HepG2 (cell line): ENCODE data around the gene AQP7. TPM values are rescaled to one million over a fixed set of nuclear protein-coding genes. Genes with fewer than 3 reads are reported as not detected.
A peak's percentile ranks its signal among the peaks of the same experiment; 100 is the strongest.

Source experiments
- ADNP ChIP-seq: sonication (generic); formaldehyde crosslinking; IDR thresholded peaks from 2 replicates; pipeline ENCODE4 v1.4.0; 2020; ENCODE audit warnings: missing genetic modification reagents
- BRCA1 ChIP-seq: sonication (generic); formaldehyde crosslinking; IDR thresholded peaks from 2 replicates; pipeline ENCODE4 v1.4.0; 2020; ENCODE audit warnings: missing genetic modification reagents
- EEA1 ChIP-seq: sonication (generic); formaldehyde crosslinking; IDR thresholded peaks from 2 replicates; pipeline ENCODE4 v1.5.1; 2020; ENCODE audit warnings: mild to moderate bottlenecking, missing genetic modification reagents, borderline replicate concordance
- FOXK1 ChIP-seq: sonication (generic); formaldehyde crosslinking; IDR thresholded peaks from 2 replicates; pipeline ENCODE4 v1.4.0; 2020; ENCODE audit warnings: low read depth, missing genetic modification reagents, borderline replicate concordance
- HNF1B ChIP-seq: sonication (generic); formaldehyde crosslinking; IDR thresholded peaks from 2 replicates; pipeline ENCODE4 v1.5.1; 2020; ENCODE audit warnings: mild to moderate bottlenecking, moderate library complexity, missing genetic modification reagents
- HNRNPLL ChIP-seq: fragments of 200-400 bp; formaldehyde crosslinking; IDR thresholded peaks from 2 replicates; pipeline ENCODE4 v1.6.1; 2017; ENCODE audit warnings: mild to moderate bottlenecking, low read depth, low read length; ENCODE audit not compliant: poor library complexity, severe bottlenecking
- HOXA9 ChIP-seq: sonication (generic); formaldehyde crosslinking; IDR thresholded peaks from 2 replicates; pipeline ENCODE4 v1.8.1; 2022; ENCODE audit warnings: missing genetic modification reagents, mild to moderate bottlenecking, moderate library complexity, borderline replicate concordance
- JDP2 ChIP-seq: sonication (generic); formaldehyde crosslinking; IDR thresholded peaks from 2 replicates; pipeline ENCODE4 v1.8.1; 2022; ENCODE audit warnings: missing genetic modification reagents, borderline replicate concordance
- PAWR ChIP-seq: sonication (generic); formaldehyde crosslinking; IDR thresholded peaks from 2 replicates; pipeline ENCODE4 v1.4.0; 2020; ENCODE audit warnings: missing genetic modification reagents, mild to moderate bottlenecking, borderline replicate concordance
- RORA ChIP-seq: sonication (generic); formaldehyde crosslinking; IDR thresholded peaks from 2 replicates; pipeline ENCODE4 v1.5.0; 2020; ENCODE audit warnings: mild to moderate bottlenecking, missing genetic modification reagents, moderate library complexity
- RXRA ChIP-seq: sonication (generic); formaldehyde crosslinking; IDR thresholded peaks from 2 replicates; pipeline ENCODE4 v1.5.1; 2020; ENCODE audit warnings: missing genetic modification reagents
- SIN3A ChIP-seq: IDR thresholded peaks from 2 replicates; pipeline ENCODE4 v1.6.1; 2011; ENCODE audit warnings: low read depth, mild to moderate bottlenecking, control low read depth, low read length, borderline replicate concordance
- SMARCC2 ChIP-seq: fragments of 450-650 bp; IDR thresholded peaks from 2 replicates; pipeline ENCODE4 v1.6.1; 2017; ENCODE audit warnings: antibody characterized with exemption, mild to moderate bottlenecking
- SPEN ChIP-seq: sonication (generic); formaldehyde crosslinking; IDR thresholded peaks from 2 replicates; pipeline ENCODE4 v1.5.1; 2020; ENCODE audit warnings: low read depth, mild to moderate bottlenecking, missing genetic modification reagents
- ZMYM4 ChIP-seq: sonication (generic); formaldehyde crosslinking; IDR thresholded peaks from 2 replicates; pipeline ENCODE4 v1.8.1; 2023; ENCODE audit warnings: mild to moderate bottlenecking, missing genetic modification reagents
- ZNF138 ChIP-seq: sonication (generic); formaldehyde crosslinking; IDR thresholded peaks from 2 replicates; pipeline ENCODE4 v1.5.0; 2020; ENCODE audit warnings: mild to moderate bottlenecking, low read depth, missing genetic modification reagents
- ZNF264 ChIP-seq: sonication (generic); formaldehyde crosslinking; IDR thresholded peaks from 2 replicates; pipeline ENCODE4 v1.4.0; 2020; ENCODE audit warnings: missing genetic modification reagents
- ZNF432 ChIP-seq: sonication (generic); formaldehyde crosslinking; IDR thresholded peaks from 2 replicates; pipeline ENCODE4 v1.5.0; 2020; ENCODE audit warnings: missing genetic modification reagents, mild to moderate bottlenecking, borderline replicate concordance
- ZNF709 ChIP-seq: sonication (generic); formaldehyde crosslinking; IDR thresholded peaks from 2 replicates; pipeline ENCODE4 v1.5.0; 2020; ENCODE audit warnings: mild to moderate bottlenecking, missing genetic modification reagents
- ZNF710 ChIP-seq: sonication (generic); formaldehyde crosslinking; IDR thresholded peaks from 2 replicates; pipeline ENCODE4 v1.5.0; 2020; ENCODE audit warnings: mild to moderate bottlenecking, missing genetic modification reagents, borderline replicate concordance
- ZNF75D ChIP-seq: sonication (generic); formaldehyde crosslinking; IDR thresholded peaks from 2 replicates; pipeline ENCODE4 v1.8.1; 2023; ENCODE audit warnings: missing genetic modification reagents, mild to moderate bottlenecking, borderline replicate concordance
- ZNF780A ChIP-seq: sonication (generic); formaldehyde crosslinking; IDR thresholded peaks from 2 replicates; pipeline ENCODE4 v1.8.0; 2022; ENCODE audit warnings: mild to moderate bottlenecking, missing genetic modification reagents, moderate library complexity
- ZNF781 ChIP-seq: sonication (generic); formaldehyde crosslinking; IDR thresholded peaks from 2 replicates; pipeline ENCODE4 v1.5.1; 2020; ENCODE audit warnings: borderline replicate concordance, mild to moderate bottlenecking, missing genetic modification reagents; ENCODE audit errors: not compliant biosample characterization
- ZSCAN31 ChIP-seq: sonication (generic); formaldehyde crosslinking; IDR thresholded peaks from 2 replicates; pipeline ENCODE4 v1.5.0; 2020; ENCODE audit warnings: low read depth, mild to moderate bottlenecking, missing genetic modification reagents
- polyA plus RNA-seq, 8 experiments: library from polyadenylated mRNA; depleted of rRNA in 3 of 8; stranded (reverse) in 7 of 8; unstranded in 1 of 8; fragments of >200 nt; fragmentation: Illumina TruSeq in 4 of 8; extraction: Trizol in 4 of 8; gene quantifications; 2 replicates each; pipeline versions ENCODE4 v1.2.1 to v1.2.3, GENCODE V29; 2011 to 2016; ENCODE audit warnings: low read depth in 4 of 8, missing spikeins in 1 of 8, mixed read lengths in 1 of 8; ENCODE audit not compliant: insufficient read depth in 1 of 8
- total RNA-seq, 5 experiments: library from RNA; depleted of rRNA; stranded (reverse); fragments of >200 nt; fragmentation: Illumina TruSeq; extraction: Trizol; gene quantifications; 2 replicates each; pipeline ENCODE4 v1.2.3, GENCODE V29; 2016; ENCODE audit warnings: low read depth in 1 of 5
- TF ChIP-seq, protein P1 (sequence below): sonication (generic); formaldehyde crosslinking; IDR thresholded peaks from 2 replicates; pipeline ENCODE4 v1.5.1; 2020; ENCODE audit warnings: missing genetic modification reagents, mild to moderate bottlenecking, borderline replicate concordance
- TF ChIP-seq, protein P2 (sequence below): IDR thresholded peaks from 2 replicates; pipeline ENCODE4 v1.6.1; 2012; ENCODE audit warnings: inconsistent platforms

AQP7 gene
- total and polyA plus RNA-seq, 2 of the 13 experiments (the other 11 are each of a cell fraction or from before 2014, with no cell fraction given): 1.9 to 2.1 TPM

GRCh38 chr9:33446946-33447798 is 44.8 kb upstream of the AQP7 start, which contains the start of gene AQP3 (continued):
- TF ChIP-seq JDP2 (CRISPR knock-in tag) (no peak), ZNF138 (CRISPR knock-in tag) (no peak), SPEN (CRISPR knock-in tag) (no peak), SMARCC2 (no peak), BRCA1 (CRISPR knock-in tag) (no peak), ZNF781 (CRISPR knock-in tag) (no peak), ZNF432 (CRISPR knock-in tag) (no peak), ZNF264 (CRISPR knock-in tag) (no peak), ZNF709 (no peak), ZNF780A (no peak), FOXK1 (no peak), ZNF710 (CRISPR knock-in tag) (no peak), RORA (CRISPR knock-in tag) (no peak), EEA1 (CRISPR knock-in tag) (no peak), RXRA (CRISPR knock-in tag) (no peak), ZNF75D (no peak), HOXA9 (no peak), ADNP (CRISPR knock-in tag) (no peak), SIN3A (peak; percentile 65; the same call in 1 of the 2 replicates), HNF1B (CRISPR knock-in tag) (no peak), ZMYM4 (no peak), ZSCAN31 (CRISPR knock-in tag) (0 out of 2 replicates have a peak, but pooled peaks have one; percentile 46), HNRNPLL (peak; percentile 49), PAWR (CRISPR knock-in tag) (no peak)
- TF ChIP-seq, protein P1, sequence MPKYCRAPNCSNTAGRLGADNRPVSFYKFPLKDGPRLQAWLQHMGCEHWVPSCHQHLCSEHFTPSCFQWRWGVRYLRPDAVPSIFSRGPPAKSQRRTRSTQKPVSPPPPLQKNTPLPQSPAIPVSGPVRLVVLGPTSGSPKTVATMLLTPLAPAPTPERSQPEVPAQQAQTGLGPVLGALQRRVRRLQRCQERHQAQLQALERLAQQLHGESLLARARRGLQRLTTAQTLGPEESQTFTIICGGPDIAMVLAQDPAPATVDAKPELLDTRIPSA: no peak
- TF ChIP-seq, protein P2, sequence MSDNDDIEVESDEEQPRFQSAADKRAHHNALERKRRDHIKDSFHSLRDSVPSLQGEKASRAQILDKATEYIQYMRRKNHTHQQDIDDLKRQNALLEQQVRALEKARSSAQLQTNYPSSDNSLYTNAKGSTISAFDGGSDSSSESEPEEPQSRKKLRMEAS: peak; percentile 11; the same call in 1 of the 2 replicates
